Thyroid gland (tissue), 4 donors: ENCODE results near the gene GRIP1.

Source experiments
- POLR2A ChIP-seq, 2 donors: fragments of 450-650 bp; IDR thresholded peaks; one replicate each; pipeline ENCODE4 v1.6.1; 2017; ENCODE audit warnings: antibody characterized with exemption in 2 of 2, mild to moderate bottlenecking in 2 of 2, moderate library complexity in 1 of 2
- TF ChIP-seq, protein P1 (sequence below), 6 experiments: fragments of 200-600 bp in 3 of 6; fragments of 450-650 bp in 3 of 6; sonication (generic) in 3 of 6; IDR thresholded peaks; one replicate each; pipeline ENCODE4 v1.5.1; 2016 to 2019; ENCODE audit warnings: antibody characterized with exemption in 6 of 6, mild to moderate bottlenecking in 2 of 6, inconsistent platforms in 1 of 6, moderate library complexity in 1 of 6

DNA sequence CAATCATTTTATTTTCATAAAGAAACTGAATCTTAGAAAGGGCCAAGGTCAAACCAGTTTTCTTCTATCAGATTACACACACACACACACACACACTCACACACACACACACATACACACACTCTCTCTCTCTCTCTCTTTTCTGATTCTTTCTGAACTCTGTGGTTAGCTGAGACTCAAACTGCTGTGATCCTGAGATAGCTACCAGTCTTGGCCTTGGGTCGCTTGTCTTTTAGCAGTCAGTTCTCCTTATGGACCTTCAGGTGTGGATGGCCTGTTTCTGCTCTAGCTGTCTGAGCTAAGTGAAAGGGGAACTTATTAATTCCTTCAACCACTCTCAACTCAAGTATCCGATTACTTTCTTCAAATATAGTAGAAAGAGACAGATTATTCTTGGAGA lies 145.1 kb downstream of the GRIP1 start:
- TF ChIP-seq, protein P1, sequence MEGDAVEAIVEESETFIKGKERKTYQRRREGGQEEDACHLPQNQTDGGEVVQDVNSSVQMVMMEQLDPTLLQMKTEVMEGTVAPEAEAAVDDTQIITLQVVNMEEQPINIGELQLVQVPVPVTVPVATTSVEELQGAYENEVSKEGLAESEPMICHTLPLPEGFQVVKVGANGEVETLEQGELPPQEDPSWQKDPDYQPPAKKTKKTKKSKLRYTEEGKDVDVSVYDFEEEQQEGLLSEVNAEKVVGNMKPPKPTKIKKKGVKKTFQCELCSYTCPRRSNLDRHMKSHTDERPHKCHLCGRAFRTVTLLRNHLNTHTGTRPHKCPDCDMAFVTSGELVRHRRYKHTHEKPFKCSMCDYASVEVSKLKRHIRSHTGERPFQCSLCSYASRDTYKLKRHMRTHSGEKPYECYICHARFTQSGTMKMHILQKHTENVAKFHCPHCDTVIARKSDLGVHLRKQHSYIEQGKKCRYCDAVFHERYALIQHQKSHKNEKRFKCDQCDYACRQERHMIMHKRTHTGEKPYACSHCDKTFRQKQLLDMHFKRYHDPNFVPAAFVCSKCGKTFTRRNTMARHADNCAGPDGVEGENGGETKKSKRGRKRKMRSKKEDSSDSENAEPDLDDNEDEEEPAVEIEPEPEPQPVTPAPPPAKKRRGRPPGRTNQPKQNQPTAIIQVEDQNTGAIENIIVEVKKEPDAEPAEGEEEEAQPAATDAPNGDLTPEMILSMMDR (IDR thresholded peaks at IDR 0.05): no peak
- no peak for TF ChIP-seq POLR2A (IDR thresholded peaks at IDR 0.05)
